Measurements from ENCODE around the gene ANO5. TPM values are rescaled to one million over a fixed set of nuclear protein-coding genes. Genes with fewer than 3 reads are reported as not detected.

Gene ANO5
- total and polyA plus RNA-seq, 2 donors (not counting 3 experiments of a cell fraction or from before 2014, with no cell fraction given): 0.32 to 0.46 TPM

GRCh38 chr11:22194306-22194705 lies 1.4 kb downstream of the ANO5 start:
- TF ChIP-seq CTCF (IDR thresholded peaks at IDR 0.05; ENCODE audit: extremely low read depth in 1 of 2, insufficient read depth in 1 of 2, low read depth in 1 of 2, low read length in 2 of 2) (no peak), EZH2 (IDR thresholded peaks at IDR 0.05; ENCODE audit: borderline replicate concordance, low read depth, low read length, severe bottlenecking) (no peak), MAX (IDR thresholded peaks at IDR 0.05; ENCODE audit: insufficient read depth, insufficient read length) (no peak), MYC (IDR thresholded peaks at IDR 0.05; ENCODE audit: low read depth, low read length) (no peak), POLR2A (IDR thresholded peaks at IDR 0.05; ENCODE audit: low read depth, low read length) (no peak), FOS (IDR thresholded peaks at IDR 0.05; ENCODE audit: borderline replicate concordance, insufficient read depth, low read length) (no peak), POLR2AphosphoS5 (IDR thresholded peaks at IDR 0.05; ENCODE audit: insufficient read depth, low read depth, low read length) (no peak), GATA2 (IDR thresholded peaks at IDR 0.05; ENCODE audit: insufficient read depth, insufficient read length, low read depth, low read length) (no peak), JUN (IDR thresholded peaks at IDR 0.05; ENCODE audit: borderline replicate concordance, insufficient read depth, insufficient read length, low read depth) (no peak)
- Histone ChIP-seq H3K4me3 (replicated peaks in 1 of 3; ENCODE audit: insufficient read depth in 1 of 3, low read depth in 1 of 3, low read length in 3 of 3) (no peak overlapping the region), H3K9ac (replicated peaks; ENCODE audit: extremely low read depth, insufficient read depth, low read length) (no peak overlapping the region), H3K36me3 (ENCODE audit: control insufficient read depth in 2 of 2, extremely low read depth in 1 of 2, insufficient read depth in 2 of 2, low read length in 2 of 2) (no peaks in the 10 kb centered on the region), H3K4me2 (ENCODE audit: insufficient read depth, low read length) (no peak overlapping the region), H3K9me1 (replicated peaks; ENCODE audit: control insufficient read depth, extremely low read depth, insufficient read depth, low read length) (no peaks in the 10 kb centered on the region), H3K4me1 (ENCODE audit: control insufficient read depth, extremely low read depth, insufficient read depth, low read length) (peaks cover 6% of the 10 kb centered on the region), H3K9me3 (replicated peaks; ENCODE audit: control insufficient read depth, insufficient read depth, low read length) (no peaks in the 10 kb centered on the region), H3K27ac (ENCODE audit: insufficient read depth, low read depth, low read length) (no peak overlapping the region), H2AFZ (ENCODE audit: low read depth, low read length) (no peak overlapping the region), H3K27me3 (ENCODE audit: control insufficient read depth in 2 of 2, insufficient read depth in 2 of 2, low read length in 2 of 2) (no peaks in the 10 kb centered on the region), H4K20me1 (replicated peaks; ENCODE audit: control insufficient read depth, extremely low read depth, insufficient read depth, low read length) (no peaks in the 10 kb centered on the region), H3K79me2 (ENCODE audit: control insufficient read depth, insufficient read depth, low read length) (no peaks in the 10 kb centered on the region)
- FAIRE-seq (no peak), DNase-seq (ENCODE audit: low read depth, low spot score) (no peak)
- intact Hi-C loops (cut with micrococcal nuclease) (no loop called here), dilution Hi-C loops (cut with MboI; ENCODE audit: extremely low pct_ligation_motif_present, low sequenced_read_pairs) (no loop called here)
- BruUV-seq (replicated peaks): no TSS peak
- ChIA-PET POLR2A (no interaction called here), CTCF (no interaction called here)
